Activated CD4-positive, CD25-positive, alpha-beta regulatory T cell (primary cell): ENCODE measurements around the gene SNAPC3.
"Not testable (repeated sequence)": the region's sequence is repeated elsewhere in the genome, so short reads cannot be mapped to it uniquely, and the experiment has no call there.

Source experiments
- DNase-seq, 4 experiments: peaks; one replicate each; lab custom pipeline; 2025; lab: John Stamatoyannopoulos, UW

SNAPC3 gene

DNA sequence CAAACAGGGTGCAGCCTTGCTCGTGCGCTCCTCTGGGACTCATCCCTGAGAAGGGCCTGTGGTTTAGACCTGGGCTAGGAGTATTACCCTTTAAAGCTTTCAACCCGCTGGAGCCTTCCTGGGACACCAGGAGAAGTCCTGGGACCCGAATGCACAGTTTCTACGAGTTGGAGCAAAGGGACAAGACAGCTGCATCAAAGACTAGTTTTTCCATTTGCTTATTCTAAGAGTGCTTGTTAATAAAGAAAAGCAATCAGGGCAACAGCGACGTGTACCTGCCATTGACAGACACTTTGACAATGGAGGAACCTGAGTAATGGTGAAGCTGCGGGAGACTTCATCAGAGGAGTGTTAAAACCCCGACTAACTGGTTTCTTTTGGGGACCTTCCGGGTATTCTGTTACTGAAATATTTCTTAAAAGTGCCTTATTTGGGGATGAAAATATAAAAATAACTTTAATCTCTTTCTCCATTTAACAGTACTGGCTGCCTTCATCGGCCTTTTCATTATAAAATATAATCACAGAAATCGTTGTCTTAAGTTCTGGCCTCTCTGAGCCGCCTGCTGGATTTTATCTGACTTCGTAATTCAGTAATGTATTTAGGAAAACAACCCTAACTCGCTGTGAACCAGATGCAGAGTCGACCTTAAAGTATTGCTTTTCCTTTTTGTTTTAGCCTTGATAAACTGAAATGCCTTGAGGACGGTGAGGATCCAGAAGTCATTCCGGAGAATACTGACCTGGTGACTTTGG, 732 bp downstream of the SNAPC3 start:
- no peak for DNase-seq

DNA sequence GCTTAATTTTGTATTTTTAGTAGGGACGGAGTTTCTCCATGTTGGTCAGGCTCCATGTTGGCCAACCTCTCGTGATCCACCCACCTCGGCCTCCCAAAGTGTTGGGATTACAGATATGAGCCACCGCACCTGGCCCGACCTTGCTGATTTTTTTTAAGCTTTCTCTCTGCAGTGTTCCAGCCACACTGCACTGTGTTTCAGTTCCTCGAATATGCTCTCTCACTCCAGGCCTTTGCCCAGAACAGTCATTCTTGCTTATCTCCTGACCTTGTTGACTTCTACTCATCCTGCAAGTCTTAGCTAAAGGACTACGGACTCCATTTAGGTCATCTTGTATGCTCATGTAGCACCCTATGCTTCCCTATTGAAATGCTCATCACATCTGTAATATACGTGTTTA, 3.3 kb downstream of the SNAPC3 start:
- DNase-seq, result no peak

DNA sequence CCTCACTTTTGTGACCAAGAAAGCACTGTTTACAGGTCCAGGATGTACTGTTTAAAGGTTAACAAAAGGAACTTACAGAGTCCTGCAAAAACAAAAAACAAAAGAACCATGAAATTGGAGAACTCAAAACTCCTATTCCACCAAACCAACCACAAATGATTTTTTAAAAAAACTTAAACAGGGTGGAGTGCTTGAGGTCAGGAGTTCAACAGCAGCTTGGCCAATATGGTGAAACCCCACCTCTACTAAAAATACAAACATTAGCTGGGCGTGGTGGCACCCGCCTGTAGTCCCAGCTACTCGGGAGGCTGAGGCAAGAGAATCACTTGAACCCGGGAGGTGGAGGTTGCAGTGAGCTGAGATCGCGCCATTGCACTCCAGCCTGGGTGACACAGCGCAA, 5.0 kb downstream of the SNAPC3 start:
- not testable (repeated sequence) for DNase-seq

DNA sequence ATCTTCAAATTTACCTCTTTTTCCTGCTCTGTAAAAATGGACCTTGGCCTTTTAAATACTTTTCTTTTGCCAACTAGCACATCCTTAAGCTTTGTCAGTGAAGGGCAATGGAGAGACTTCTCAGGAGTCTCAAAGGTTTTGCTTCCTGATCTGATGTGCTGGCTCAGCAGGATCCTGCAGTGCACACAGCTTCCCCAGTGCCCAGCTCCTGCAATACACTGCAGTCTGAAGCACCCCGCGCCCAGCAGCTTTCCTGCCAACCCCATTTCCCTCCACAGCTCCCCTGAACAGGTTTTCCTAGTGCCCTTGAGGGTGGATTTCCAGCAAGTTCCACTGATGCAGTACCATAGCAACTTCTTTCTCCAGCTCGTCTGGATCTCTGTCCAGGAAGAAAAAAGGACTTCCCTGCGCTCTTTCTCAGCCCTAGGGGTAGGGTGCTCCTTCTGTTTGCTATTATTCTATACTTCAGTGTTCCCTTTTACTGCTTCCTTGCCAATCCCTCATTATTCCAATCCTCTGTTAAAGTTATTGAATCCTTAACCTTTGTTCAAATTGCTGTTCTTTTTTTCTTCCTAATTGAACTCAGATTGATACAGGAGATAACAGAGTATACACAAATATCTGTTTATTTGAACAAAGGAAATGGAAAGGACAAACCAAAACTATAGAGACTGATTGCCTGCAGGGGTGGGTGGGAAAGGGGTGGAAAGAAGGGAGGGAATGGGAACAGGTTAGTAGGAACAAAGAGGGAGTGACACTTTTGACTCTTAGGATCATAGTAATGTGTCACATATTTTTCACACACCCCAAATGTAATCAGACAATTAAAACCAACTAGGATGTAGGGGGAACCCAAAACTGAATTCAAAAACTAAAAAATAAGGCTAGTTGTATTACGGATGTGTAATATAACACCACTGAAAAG, 8.5 kb downstream of the SNAPC3 start:
- DNase-seq, result no peak

DNA sequence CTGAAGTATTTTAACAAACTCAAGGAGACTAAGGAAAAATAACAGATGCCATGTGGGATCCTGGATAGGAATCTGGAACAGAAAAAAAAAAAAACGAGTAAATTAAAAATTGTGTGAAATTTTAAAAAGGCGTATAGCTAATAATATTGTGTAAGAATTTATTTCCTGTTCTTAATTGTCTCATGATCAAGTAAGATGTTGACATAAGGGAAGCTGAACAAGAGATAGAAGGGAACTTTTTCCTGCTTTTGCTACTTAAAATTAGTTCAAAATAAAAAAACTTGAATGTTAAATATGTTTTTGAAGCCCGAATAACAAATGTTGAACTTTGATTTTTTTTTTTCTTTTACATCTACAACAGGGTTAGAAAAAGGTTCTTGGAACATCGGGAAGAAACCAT, 10.5 kb downstream of the SNAPC3 start:
- no peak for DNase-seq

DNA sequence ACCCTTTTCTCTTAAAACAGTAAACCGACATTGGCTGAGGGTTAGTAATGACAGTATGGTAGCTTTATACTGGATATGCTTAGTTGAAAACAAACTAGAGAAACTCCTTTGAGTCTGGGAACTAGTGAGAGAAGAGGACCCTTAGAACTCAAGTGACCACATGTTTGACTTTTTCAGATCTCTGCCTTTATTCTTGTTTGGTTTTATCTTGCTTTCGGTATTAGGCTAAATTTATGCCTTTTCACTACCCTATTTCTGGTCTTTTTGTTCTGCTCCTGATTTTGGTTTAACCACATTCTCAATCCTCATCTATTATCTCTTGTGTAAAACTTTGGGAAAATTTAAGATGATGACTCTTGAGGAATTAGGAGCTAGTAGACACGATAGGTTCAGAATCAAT, 11.0 kb downstream of the SNAPC3 start:
- no peak for DNase-seq

DNA sequence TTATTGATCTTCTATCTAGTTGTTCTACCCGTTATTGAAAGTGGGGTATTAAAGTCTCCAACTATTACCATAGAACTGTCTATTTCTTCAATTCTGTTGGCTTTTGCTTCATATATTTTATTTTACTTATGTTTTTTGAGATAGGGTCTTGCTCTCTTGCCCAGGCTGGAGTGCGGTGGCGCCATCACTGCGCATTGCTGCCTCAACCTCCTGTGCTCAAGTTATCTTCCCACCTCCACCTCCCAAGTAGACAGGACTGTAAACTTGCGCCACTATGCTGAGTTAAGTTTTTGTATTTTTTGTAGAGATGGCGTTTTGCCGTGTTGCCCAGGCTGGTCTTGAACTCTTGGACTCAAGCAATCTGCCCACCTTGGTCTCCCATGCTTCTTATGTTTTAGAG, 16.2 kb downstream of the SNAPC3 start:
- no peak for DNase-seq

DNA sequence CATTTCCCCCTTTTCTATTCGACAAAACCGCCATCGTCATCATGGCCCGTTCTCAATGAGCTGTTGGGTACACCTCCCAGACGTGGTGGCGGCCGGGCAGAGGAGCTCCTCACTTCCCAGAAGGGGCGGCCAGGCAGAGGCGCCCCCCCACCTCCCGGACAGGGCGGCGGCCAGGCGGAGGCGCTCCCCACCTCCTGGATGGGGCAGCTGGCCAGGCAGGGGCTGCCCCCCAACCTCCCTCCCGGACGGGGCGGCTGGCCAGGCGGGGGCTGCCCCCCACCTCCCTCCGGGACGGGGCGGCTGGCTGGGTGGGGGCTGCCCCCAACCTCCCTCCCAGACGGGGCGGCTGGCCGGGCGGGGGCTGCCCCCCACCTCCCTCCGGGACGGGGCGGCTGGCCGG, 19.2 kb downstream of the SNAPC3 start:
- DNase-seq, result not testable (repeated sequence)

DNA sequence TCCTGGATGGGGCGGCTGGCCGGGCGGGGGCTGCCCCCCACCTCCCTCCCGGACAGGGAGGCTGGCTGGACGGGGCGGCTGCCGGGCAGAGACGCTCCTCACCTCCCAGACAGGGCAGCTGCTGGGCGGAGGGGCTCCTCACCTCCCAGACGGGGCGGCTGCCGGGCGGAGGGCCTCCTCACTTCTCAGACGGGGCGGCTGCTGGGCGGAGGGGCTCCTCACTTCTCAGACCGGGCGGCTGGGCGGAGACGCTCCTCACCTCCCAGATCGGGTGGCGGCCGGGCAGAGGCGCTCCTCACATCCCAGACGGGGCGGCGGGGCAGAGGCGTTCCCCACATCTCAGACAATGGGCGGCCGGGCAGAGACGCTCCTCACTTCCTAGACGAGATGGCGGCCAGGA, 19.6 kb downstream of the SNAPC3 start:
- DNase-seq, result not testable (repeated sequence)

DNA sequence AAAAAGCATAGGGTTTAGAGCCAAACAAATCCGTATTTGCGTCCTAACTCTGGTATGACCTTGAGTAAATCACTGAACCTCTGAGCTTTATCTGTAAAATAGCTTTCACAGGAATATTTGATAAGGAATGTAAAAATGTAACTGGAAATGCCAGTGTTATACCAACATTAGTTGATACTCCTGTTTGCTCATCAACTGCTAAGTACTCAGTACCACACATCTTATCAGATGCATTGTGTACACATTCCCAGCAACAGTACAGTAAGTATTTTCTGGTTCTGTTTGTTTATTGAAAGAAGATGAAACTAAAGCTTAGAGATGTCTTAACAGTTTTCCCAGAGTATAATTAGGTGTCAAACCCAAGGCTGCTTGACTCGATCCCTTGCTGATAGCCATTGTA, 21.5 kb downstream of the SNAPC3 start:
- no peak for DNase-seq

DNA sequence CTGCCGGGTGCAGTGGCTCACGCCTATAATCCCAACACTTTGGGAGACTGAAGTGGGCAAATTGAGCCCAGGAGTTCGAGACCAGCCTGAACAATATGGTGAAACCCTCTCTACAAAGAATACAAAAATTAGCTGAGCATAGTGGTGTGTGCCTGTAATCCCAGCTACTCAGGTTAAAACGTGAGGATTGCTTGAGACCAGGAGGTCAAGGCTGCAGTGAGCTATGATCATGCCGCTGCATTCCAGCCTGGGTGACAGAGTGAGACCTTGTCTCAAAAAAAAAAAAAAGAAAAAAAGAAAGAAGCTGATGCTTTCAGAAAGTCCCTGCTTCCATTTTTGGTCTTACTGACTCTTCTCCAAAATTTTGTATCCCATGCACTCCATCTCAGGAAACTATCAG, 31.3 kb downstream of the SNAPC3 start:
- DNase-seq, result no peak

DNA sequence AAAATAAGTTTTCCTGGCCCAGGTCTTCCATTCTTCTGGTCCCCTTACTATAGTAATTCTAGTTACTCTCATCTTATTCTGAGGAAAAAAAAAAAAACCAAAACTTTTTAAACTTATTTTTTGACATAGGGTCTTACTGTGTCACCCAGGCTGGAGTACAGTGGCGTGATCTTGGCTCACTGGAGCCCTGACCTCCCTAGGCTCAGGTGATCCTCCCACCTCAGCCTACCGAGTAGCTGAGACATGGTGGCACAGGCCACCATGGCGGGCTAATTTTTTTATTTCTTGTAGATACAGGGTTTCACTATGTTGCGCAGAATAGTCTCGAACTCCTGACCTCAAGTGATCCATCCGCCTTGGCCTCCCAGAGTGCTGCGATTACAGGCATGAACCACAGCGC, 38.4 kb downstream of the SNAPC3 start:
- DNase-seq, result no peak

DNA sequence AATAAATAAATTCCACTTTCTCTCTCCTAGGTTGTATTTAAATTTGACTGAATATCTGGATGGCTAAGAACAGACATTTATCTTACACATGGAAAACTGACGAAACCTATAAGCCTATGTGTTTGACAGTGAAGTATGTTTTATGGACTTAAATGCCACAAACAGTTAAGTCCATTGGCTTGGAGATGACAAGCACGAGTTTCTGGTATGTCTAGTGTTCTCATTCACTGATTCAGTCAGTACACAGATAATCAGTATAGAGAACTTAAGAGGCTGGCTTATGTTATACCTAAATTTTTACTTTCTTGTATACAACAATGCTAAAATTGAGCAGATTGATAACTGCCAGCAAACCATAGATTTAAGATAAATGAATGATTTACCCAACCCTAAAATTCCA, 38.9 kb downstream of the SNAPC3 start:
- DNase-seq, result no peak

DNA sequence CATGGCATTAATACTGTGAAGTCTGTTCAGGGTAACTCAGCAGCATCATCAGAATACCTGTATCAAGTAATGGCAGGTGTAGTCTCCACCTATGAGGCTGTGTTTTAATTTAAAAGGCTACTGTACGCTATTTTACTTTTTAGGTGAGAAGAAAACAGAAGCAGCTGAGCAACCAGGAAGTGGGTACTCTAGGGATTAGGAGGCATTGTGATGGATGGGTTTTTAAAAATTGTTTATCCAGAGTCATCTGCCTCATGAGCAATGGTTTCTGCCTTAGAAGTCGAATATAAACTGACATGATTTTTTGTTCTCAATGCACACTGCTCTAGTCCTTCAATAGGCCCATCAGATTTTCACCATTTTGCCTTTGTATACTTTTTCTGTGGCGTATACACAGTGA, 45.5 kb downstream of the SNAPC3 start:
- no peak for DNase-seq

DNA sequence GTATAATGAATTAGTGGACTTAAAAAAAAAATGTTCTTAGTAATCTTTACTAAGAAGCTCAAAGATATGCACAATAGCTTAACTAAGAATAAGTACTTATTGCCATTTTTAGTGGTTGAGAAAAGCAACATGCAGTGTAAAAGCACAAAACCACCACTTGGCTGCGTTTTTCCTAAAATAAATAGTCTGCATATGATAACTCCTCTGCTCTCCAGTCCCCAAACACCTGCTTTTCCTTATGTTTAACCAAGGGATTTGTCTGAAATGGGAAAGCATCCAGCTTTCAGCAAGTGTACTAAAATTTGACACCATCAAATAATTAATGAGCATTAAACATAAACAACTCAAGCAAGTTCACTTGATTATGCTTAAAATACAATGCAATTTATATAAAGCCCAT, 46.7 kb downstream of the SNAPC3 start:
- DNase-seq, result no peak

DNA sequence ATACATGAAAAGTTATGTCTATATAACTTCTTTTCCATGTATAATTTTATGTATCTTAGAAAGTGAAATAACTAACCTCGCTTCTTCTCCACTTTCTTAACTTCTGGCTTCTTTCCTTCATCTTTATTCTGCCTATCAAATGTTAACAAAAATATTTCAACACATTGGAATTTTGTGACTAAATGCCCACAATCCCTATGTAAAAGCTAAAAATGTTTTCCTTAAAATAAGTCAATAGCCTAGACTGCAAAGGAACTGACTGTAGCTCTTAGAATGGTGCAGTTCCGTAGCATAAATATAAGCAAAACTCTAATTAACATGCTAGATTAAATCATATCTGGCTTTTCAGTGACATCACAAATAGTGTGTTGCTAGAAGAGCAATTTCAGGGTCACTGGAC, 47.2 kb downstream of the SNAPC3 start:
- no peak for DNase-seq

DNA sequence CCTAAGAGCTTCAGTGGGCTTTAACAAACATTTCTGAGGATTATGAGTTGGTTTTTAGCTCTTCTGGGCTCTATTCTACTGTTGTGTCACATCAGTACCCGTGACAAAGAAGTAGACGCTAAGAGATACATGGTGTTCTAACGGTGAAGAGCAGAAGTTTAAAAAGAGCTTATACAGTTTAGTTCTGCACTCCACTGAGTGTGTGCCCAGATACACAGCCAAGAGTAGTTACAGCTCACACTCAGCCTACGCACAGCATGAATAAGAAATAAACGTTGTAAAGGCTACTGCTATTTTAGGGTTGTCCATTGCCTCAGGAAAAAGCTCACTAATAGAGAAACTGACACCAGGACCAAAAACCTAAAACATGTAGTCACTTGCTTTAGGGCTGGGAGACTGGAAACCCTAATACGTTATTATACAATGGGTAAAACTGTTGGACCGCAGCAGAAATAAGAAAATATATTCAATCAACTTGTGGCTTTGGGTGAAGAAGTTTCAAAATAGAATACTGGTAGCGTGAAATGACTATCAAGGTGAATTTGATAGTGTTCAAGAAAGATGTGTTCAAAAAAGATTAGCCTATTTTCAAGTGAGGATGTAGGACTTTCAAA, 53.4 kb downstream of the SNAPC3 start:
- DNase-seq, result no peak

DNA sequence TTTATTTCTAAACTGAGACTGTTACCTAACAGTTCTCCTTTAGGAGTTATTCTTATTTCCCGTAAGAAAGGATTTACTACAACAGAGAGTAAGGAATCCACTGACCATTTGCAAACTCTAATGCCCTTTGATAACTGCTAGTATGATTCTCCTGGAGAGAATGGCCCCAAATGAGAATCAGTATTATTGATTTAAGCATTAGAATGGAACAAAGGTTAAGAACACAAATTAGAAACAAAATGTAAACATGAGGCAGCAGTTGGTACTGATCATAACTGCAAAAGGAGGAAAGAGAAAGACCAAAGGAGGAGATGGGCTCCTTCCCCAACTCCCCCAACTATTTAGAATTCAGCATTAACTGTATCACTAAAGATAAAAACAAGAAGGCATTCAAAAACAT, 57.4 kb downstream of the SNAPC3 start:
- no peak for DNase-seq

DNA sequence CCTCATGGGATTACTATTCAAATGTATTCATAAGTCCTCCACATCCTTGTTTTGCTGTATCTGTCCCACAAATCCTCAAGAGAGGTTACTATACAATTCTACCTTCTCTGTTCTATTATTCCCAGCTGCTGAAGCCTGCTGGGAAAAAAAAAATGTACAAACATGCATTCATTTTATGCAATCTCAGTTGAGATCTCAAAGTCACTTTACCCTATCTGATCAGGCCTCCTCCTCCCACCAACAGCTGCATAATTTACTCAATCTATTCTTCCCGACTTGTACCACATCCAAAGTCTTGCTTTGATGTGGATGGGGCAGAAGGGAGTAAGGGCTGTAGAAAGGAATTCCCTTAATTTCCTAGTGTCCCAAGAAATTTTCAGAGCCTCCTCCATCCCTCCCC, 59.5 kb downstream of the SNAPC3 start:
- DNase-seq, result no peak

DNA sequence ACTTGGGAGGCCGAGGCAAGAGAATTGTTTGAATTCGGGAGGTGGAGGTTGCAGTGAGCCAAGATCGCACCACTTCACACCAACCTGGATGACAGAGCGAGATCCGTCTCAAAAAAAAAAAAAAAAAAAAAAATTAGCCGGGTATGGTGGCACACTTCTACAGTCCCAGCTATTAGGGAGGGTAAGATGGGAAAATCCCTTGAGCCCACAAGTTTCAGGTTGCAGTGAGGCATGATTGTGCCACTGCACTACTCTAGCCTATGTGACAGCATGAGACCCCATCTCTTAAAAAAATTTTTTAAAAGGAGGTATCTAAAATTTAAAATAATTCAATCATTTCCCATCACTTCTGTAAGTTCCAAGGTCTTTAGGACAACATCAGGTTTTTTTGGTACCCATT, 62.1 kb downstream of the SNAPC3 start:
- no peak for DNase-seq

DNA sequence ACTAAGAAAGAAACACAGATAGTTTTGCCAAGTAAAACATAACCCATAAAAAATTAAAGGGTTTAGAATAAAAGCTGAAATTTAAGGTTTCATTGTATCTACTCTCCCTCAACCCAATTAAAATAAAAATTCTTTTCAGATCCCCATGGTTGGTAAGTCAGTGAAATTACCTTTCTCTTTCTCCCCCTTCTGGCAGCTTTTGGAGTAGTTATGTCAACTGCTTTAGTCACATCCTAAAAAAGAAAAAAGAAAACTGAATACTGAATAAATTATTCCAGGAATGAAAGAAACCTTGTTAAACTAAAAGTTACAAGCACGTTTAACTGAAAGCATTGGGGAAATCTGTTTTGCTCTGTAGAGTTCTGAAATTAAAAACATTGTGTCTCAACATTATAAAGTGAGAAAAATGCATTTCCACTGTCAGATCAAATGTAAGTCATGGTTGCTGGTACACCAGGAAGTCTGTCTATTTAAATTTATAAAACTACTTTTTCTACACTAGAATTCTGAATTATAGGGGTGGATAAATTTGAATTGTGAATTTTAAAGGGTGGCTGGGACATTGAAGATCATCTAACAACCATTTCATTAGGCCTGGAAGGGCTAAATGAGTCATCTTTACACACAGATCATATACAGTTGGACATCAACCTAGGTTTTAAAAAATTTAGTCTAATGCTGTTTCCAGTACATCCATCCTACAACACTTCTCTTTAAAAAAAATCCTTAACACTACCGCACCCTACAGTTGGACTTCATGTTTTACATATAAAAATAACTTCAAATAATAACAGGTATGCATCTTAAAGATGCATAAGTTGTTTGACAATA, 63.4 kb downstream of the SNAPC3 start:
- no peak for DNase-seq

DNA sequence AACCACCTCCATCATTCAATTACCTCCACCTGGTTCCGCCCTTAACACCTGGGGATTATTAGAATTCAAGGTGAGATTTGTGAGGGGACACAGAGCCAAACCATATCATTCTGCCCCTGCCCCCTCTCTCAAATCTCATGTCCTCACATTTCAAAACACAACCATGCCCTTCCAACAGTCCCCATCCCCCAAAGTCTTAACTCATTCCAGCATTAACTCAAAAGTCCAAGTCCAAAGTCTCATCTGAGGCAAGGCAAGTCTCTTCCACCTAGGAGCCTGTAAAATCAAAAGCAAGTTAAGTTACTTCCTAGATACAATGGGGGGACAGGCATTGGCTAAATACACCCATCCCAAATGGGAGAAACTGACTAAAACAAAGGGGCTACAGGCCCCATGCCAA, 69.3 kb downstream of the SNAPC3 start:
- DNase-seq, result no peak
